Dermis blood vessel endothelial cell (primary cell): Measurements from ENCODE around the gene SLC9A9. TPM values are rescaled to one million over a fixed set of nuclear protein-coding genes. Genes with fewer than 3 reads are reported as not detected.
"Not testable (repeated sequence)": the region's sequence is repeated elsewhere in the genome, so short reads cannot be mapped to it uniquely, and the experiment has no call there.

Source experiments
- DNase-seq: peaks from one replicate; pipeline ENCODE4 v3.0.0; 2010
- total RNA-seq: library from RNA; depleted of rRNA; stranded (reverse); fragments of >200 nt; gene quantifications from 2 replicates; pipeline ENCODE4 v1.2.3, GENCODE V29; 2014

Gene SLC9A9
- total RNA-seq, 1 donor from 2014 or later, result 3.2 TPM

DNA sequence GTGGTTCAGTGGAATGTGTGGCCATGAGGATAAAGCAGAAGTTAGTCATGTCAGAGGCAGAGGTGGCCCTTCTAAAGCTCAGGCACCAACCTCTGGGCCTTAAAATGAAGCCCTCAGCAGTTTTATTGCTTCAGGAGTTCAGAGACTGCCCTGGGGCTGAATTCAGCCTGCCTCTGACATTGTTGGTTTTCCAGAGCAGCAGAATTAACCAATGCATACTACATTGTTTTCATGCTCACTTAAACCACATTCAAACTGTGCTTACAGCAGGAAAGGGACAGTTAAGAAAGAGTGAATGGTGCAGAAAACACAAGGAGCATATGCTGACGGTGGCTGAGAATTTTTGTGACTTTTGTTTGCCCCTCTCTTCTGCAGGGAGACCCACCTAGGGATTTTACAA lies 408.5 kb downstream of the SLC9A9 start:
- DNase-seq, result no peak

DNA sequence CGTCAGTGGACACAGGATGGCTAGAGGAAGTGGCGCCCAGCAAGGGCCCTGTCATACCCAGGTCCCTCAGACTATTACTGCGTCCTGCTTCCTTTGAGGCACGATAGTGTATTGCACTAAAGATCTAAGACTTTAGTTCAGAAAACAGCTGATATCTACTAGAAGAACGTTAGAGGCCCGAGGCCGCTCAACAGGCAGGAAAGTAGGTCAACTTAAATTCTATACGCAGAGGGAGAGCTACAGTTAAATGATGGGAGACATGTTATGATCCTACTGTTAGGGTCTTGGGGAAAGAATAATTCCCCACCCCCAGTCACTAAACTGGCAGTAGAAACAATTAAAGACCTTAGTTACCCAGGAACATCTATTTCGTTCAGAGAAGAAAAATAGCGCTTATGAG lies 410.9 kb downstream of the SLC9A9 start:
- DNase-seq, result no peak

DNA sequence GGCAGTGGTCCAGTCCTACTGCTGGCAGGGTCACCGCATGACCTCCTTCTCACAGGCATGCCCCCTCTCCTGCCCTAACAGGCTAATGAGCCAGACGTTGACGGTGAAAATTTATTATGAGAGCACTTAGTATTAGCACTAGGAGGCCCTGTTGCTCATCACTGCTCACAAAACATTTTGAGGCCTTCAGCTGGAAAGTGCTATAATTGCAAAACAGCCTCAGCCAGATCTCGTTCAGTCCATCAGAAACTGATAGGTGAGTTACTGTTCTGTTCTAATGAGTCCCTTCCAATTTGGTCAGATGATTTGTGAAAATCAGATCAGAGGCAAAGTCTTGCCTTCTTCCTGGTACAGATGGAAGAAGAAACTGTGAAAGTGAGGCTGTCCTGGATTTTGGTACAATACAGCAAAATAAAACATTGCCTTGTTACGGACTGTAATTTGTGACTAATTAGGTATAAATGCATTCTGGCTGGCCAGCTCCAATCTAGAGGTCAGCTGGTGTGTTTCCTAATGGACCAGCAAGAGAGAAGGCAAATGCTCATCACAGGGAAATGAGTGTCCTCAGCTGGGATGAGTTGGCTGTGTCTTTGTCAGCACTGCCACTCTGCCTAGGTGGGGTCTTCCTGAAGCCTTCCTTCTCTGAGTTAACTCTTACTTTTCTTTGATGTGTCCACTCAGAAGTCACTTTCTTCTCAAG lies 411.9 kb downstream of the SLC9A9 start:
- no peak for DNase-seq

DNA sequence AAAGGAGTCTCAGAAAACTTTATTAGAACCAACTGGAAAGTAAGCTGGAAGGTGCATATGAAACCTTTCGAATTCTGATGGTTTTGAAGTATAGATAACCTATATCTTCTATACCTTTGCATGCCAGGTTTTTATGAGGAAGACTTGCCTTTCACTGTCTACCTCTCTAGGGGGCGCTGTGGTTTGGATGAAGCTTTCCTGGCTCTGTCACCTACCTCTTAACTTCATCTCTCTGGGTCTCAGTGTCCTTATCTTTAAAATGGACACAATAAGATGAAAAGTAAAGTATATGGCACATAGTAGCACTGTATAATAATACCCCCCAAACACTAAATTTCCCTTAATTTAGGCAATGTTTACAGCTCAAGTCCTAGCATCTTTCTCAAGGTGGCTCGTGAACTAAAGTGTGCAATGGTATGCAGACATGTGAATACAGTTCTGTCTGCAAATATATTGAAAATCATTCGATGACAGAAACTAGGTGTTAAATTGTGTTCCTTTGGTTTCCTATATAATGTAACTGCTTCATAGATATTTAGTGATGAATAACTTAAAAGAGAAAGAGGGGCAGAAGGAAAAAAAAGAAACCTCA lies 414.4 kb downstream of the SLC9A9 start:
- DNase-seq, result peak; percentile 39

DNA sequence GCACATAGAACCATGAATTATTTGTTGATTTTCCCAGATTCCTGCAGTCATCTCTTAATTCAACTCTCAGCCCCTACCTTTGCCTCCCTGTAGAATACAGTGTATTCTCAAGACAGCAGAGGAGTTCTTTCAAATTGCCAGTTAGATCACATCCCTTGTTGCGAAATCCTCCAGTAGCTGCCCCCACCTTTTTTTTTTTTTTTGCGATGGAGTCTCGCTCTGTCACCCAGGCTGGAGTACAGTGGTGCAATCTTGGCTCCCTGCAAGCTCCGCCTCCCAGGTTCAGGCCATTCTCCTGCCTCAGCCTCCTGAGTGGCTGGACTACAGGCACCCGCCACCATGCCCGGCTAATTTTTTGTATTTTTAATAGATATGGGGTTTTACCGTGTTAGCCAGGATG lies 417.0 kb downstream of the SLC9A9 start:
- DNase-seq, result not testable (repeated sequence)

DNA sequence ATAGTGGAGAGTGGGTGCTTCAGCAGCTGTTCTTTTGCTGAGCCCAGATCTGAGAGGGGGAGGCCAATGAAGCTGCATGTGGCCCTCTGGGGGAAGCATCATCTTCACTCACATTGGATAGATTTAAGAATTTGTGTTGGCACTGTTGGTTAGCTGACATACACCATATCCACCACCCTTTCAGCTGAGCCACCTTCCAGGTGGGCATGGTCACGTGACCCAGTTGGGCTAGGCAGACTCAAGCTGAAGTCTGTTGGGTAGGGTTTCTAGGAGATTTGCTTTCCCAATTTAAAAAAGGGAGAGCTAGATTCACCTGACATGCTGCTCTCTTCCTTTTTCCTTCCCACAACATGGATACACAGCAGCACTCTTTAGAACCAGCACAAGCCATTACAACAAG lies 417.7 kb downstream of the SLC9A9 start:
- no peak for DNase-seq

DNA sequence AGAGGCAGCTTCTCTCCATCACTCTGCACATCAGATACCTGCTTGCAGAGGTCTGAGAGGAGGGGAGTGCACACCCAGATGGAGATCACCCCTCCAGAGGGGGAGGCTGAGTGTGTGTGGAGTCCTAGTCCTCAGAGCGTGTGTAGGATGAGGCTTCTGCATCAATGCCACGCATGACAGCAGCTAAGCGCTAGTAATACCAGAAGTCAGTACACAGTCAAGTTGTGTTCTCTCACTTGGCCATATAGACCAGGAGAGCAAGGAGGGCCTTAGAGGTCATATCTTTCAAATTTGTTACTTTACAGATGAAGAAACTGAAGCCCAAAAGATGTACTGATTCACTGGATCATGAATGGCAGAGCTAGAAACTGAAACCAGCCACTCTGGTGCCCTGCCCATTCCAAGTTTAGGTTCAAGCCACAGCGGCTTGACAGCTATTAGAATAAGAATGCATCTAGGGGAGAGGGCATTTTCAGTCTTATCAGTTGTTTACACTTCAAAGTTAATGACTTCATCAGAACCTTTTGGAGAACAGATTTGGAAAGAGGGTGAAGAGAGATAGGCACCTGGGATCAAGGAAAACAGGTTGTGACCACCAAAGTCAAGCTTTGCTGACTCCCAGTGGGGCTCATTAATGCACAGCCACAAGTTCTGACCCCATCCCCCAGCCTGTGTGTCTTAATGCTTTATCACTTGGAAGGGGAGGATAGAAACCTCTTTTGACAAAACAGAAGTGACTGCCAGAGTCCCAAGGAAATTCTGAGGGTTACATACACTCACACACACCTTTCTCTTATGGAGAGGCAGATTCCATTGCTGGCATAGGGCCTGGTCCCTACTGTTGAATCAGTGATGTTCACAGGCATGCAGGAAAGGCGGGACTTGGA lies 418.4 kb downstream of the SLC9A9 start:
- no peak for DNase-seq

DNA sequence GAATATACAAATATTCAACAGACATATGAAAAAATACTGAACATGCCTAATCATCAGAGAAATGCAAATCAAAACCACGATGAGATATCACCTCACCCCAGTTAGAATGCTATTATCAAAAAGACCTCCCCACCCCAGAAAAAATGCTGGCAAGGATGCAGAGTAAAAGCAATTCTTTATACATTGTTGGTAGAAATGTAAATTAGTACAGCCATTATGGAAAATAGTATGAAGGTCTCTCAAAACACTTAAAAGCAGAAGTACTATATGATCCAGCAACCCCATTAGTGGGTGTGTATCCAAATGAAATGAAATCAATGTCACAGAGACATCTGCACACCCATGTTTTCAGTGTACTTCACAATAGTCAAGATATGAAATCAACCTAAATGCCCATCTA lies 420.0 kb downstream of the SLC9A9 start:
- no peak for DNase-seq

DNA sequence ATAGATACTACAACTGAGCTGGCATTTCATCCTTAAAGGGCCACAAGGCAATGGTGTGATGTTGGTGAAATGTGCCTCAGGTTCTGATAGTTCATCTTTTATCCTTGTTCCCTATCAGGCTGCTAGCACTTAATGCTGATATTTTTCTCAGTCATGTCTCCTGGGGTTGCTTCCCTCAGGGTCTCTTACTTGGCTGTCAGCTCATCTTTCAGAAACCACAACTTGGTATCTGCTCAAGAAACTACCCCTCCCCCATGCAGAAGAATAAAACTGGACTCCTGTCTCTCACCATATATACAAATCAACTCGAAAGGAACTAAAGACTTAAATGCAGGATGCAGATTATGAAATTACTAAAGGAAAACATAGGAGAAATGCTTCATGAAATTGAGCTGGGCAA lies 420.6 kb downstream of the SLC9A9 start:
- no peak for DNase-seq

DNA sequence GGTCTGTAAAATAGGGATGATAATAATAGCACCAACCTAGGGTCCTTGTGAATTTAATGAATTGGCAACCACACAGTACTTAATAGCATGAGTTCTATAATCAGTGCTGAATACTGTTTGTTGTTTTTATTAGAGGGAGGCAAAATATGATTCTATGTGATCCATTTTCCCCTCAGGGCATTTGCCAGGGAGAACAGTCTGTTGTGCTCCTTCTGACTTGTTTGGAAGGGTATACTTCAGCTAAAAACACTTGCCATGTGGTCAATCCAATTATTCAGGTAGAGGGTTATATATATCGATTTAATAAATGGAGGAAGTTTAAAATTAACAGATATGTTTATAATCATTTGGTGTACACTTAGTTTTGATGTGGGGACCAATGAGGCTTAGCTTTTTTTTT lies 423.4 kb downstream of the SLC9A9 start:
- DNase-seq, result no peak

DNA sequence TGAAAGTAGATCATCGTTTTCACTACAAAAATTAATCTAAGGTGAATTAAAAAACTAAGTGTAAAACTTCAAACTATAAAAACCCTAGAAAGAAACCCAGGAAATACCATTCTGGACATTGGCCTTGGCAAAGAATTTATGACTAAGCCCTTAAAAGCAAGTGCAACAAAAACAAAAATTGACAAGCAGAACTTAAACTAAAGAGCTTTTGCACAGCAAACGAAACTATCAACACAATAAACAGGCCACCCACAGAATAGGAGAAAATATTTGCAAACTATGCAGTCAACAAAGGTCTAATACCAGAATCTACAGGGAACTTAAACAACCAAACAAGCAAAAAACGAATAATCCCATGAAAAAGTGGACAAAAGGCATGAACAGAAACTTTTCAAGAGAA lies 426.7 kb downstream of the SLC9A9 start:
- DNase-seq, result no peak

DNA sequence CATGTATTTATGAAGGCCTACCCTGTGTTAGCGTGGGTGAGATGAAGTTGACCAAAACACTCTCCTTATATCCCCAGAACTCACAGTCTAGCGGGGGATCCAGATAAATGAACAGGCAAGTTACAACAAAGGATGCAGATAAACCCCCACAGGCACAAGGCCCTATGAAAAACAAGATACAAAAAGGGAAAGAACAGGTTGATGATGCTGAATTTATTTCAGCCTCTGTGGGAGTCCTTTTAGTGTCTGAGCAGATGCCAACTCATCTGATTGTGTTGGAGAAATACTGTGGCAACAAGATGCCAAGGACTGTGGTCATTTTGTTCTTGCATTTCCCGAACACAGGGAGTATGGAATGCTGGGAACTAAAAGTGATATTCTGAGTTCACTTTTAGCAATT lies 428.7 kb downstream of the SLC9A9 start:
- DNase-seq, result no peak

DNA sequence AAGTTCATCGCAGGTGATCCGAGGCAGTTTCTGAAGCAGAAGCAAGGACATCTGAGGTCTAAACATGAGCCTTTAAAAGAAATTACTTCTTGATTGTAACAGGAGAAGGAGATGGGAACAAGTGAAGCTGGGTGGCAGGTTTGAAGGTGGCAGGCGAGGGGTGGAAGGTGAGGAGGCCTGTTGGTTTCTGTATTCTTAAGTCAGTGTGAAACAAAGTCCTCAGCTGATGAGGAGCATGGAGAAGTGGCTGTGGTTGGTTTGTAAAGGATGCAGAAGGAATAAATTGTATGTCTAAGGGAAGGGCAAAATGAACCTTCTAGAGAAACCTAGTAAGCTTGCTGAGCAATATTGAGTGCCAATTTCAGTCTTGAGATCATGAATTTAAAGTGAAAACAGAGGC lies 429.9 kb downstream of the SLC9A9 start:
- no peak for DNase-seq

DNA sequence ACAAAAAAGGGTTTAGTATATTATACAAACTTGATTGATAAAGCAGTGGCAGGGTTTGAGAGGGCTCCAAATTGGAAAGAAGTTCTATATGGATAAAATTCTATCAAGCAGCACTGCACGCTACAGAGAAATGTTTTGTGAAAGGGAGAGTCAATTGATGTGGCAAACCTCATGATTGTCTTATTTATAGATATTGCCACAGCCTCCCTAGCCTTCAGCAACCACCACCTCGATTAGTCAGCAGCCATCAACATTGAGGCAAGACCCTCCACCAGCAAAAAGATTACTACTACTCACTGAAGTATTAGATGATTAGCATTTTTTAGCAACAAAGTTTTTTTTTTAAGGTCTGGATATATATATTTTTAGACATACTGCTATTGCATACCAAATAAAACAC lies 432.0 kb downstream of the SLC9A9 start:
- DNase-seq, result no peak

DNA sequence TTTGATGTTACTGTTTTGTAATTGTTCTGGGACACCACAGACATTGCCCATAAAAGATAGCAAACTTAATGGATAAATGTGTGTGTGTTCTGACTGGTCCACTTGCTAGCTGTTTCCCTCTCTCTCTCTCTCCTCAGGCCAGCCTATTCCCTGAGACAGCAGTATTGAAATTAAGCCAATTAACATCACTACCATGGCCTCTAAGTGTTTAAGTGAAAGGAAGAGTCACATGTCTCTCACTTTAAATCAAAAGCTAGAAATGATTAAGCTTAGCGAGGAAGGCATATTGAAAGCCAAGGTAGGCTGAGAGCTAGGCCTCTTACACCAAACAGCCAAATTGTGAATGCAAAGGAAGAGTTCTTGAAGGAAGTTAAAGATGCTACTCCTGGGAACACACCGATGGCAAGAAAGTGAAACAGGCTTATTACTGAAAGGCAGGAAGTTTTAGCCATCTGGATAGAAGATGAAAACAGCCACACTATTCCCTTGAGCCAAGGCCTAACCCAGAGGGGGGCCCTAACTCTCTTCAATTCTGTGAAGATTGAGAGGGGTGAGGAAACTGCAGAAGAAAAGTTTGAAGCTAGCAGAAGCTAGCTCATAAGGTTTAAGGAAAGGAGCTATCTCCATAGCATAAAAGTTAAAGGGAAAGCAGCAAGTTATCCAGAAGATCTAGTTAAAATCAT lies 433.6 kb downstream of the SLC9A9 start:
- DNase-seq, result no peak

DNA sequence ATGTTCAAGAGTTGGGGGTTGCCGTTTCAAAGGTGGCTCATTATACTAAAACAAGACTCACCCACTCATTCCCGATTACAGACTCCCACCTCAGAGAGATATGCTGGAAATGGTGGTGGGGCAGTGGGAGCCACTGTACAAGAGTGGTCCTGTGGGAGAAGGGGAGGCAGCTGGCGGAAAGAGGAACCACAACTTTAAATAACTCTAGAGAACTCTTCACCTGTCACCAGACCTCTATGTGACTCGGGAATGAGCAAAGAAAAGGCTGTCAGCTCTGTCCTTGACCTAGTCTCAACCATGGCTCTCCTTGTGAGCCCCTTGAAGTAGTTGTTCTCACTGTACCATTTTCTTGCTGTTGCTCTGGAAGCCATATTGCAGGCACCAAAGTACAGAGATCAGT lies 434.9 kb downstream of the SLC9A9 start:
- no peak for DNase-seq

DNA sequence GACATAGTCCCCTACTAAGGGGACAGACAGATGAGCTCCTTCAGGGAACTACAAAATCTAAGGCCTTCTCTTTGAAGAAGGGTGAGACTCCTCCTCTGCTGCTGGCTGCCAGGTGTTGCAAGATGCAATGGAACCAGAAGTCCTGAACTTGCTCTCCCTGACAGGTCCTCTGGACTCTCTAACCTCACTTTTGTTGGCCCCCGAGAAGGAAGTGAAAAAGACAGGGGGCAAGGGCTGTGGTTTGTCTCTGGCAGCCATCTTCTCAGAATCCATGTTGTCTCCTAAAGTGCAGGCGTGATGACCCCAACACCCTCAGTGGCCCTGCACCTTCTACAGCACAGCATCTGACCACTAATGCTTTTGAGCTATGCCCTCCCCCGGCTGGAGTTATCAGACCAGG lies 436.2 kb downstream of the SLC9A9 start:
- DNase-seq, result no peak

DNA sequence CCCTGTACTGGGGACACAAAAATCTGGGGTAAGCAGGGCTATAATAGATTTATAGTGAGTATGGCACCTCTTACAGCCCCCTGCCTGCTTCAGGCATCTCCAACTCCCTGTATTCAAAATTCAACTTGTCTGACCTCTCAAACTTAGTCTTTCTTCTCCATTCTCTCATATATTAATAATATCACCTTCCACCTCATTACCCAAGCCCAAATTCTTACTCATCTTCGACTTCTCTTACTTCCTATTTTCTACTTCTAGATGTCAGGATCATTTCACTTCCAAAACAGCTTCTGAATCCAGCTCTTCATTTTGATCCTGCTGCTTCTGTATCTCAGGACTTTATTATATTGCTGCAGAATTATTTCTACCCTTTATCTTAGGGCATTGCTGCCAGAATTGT lies 438.0 kb downstream of the SLC9A9 start:
- DNase-seq, result no peak

DNA sequence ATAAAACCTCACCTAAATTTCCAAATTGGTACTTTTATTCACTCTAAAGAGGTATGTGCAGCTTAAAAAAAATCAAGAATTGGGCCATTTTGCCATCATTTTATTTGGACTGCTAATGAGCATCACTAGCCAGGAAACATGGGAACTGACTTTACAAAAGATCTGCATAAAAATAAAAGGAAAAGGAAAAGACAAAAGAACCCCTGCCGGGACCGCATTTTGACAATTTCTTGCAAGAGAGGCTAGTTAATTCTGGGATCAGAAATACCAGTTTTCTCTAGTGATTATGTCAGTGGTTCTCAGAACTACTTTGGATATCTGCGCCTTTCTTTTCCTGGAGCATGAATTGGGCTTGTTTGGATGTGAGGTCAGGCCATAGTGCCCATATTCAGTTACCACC lies 439.5 kb downstream of the SLC9A9 start:
- no peak for DNase-seq

DNA sequence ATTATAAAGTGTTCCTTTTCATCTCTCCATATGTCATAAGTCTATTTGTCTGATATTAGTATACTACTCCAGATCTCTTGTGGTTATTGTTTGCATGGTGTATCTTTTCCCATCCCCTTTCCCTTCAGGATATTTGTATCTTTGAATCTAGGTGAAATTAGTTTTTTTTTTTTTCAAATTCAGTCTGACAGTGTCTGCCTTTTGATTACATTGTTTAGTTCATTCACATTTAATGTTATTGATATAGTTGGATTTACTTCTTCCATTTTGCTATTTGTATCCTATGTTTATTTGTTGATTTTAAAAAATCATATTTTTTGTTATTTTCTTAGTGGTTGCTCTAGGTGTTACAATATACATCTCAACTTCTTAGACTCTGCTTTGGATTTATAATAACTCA lies 445.7 kb downstream of the SLC9A9 start:
- no peak for DNase-seq

DNA sequence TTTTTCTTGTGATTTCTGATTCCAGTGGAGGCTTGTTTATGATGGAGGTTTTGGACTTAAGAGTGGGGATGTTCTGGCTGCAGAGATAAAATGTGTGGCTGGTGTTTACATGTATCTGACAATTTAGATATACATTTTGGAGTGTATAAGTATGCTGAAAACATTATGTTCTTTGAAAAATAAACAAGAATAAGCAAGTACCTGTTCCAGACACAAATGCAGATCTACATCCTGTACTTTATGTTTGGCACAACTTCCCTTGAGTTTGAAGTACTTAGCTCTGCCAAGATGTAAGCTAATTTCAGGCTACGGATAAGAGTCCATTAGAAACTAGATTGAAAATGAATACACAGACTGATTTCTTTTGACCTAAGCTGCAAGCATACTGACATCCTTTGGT lies 451.5 kb downstream of the SLC9A9 start:
- no peak for DNase-seq

DNA sequence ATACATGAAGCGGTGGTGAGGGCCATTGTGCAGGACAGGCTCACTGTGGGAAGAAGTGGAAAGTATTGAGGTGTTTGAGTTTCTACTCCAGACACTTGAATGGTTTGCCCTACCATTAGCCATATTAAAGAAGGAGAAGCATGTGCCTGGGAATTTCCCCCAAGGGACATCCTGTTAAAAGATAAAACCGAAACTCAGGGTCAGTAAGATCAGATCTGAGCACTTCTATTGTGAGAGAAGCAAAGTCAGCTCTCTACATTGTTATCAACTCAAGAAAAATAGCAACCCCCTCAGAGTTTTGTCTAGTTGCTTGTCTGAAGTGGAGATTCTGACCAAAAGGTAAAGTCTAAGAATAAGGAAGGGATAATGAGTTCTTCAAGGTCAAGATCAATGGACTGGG lies 458.9 kb downstream of the SLC9A9 start:
- no peak for DNase-seq

DNA sequence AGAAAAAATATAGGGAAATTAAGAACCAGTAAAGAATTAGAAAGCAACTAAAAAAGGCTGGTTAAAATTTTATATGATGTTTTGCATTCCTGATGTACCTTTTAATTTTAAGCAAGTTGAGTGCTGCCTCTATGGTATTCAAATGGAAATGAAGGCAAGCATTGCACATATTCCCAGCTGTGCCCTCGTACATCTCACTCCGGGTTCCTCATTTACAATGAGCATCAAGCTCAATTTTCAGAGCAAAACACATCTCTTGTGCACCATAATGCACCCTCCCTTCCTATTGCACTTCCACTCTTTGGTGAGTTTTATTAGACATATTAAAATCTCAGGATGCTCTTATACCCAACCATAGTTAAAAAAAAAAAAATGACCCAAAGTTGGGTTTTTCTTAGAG lies 460.8 kb downstream of the SLC9A9 start:
- DNase-seq, result no peak
